NCI-H446 (cell line): ENCODE data around the gene RAP1GAP2.
"Not testable (repeated sequence)": the region's sequence is repeated elsewhere in the genome, so short reads cannot be mapped to it uniquely, and the experiment has no call there.

Experiments used
- DNase-seq, 2 experiments: peaks; one replicate each; lab custom pipeline; 2025; lab: John Stamatoyannopoulos, UW

RAP1GAP2 gene

DNA sequence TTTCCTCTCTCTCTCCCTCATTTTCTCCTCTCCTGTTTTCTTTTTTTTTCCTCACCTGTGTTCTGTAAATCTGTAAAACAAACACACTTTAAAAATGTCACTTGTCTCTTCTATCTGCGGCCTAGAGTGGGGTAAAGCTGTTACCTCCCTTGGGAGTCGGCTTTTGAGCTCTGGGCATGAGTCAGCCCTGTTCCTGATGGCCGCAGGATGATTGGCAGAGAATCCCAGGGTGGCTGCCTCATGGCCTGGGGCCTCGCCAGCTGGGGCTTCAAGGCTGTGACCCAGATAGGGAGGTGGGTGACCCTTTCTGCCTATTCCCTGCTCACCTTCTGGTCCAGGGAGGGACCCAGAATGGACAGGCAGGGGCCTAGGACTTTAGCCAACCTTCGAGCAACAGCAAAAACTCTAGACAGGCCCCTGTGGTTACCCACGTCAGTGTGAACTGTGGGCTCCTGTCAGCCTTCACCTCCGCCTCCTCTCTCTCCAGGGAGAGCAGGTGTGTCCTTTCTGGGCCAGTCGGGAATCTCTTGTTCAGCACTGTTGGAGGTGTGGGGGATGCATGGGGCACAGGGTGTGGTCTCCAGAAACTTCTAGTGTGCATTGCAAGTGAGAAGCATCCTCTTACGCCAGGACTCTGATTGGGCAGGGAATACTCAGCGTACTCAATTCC, 87.4 kb downstream of the RAP1GAP2 start:
- peak in 1 of 2 experiments; percentile 58 for DNase-seq

GRCh38 chr17:2885733-2886132, 89.5 kb downstream of the RAP1GAP2 start:
- DNase-seq = no peak

- DNase-seq = no peak
These were observed 92.1 kb downstream of the RAP1GAP2 start for GRCh38 chr17:2888326-2888725.

DNA sequence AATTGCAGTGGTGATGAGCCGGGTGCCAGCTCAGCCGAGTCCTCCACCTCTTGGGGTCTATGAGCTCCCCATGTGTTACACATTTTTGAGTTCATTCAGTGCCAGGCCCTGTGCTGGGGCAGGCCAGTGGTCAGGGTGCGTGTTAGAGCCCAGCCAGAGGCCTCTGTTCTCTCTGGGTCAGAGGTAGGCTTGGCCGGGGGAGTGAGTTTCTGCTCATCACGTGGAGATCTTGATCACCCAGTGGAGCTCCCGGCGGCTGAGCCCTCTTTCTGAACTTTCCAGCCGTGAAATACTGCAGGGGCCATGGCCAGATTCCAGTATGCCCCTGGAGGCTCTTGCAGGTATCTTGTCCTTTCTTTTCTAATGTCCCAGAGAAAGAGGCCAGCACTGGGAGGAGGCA, 93.0 kb downstream of the RAP1GAP2 start:
- DNase-seq = no peak

DNA sequence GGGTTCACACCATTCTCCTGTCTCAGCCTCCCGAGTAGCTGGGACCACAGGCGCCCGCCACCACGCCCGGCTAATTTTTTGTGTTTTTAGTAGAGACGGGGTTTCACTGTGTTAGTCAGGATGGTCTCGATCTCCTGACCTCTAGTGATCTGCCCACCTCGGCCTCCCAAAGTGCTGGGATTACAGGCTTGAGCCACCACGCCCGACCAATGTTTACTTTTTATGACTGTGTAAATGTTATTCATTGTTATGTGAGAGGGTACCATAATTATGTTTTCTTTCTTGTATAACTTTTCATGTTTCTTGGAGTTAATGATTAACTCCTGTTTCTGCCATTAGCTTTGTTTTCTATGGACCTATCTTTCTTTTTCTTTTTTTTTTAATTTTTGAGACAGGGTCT, 94.5 kb downstream of the RAP1GAP2 start:
- not testable (repeated sequence) for DNase-seq

DNA sequence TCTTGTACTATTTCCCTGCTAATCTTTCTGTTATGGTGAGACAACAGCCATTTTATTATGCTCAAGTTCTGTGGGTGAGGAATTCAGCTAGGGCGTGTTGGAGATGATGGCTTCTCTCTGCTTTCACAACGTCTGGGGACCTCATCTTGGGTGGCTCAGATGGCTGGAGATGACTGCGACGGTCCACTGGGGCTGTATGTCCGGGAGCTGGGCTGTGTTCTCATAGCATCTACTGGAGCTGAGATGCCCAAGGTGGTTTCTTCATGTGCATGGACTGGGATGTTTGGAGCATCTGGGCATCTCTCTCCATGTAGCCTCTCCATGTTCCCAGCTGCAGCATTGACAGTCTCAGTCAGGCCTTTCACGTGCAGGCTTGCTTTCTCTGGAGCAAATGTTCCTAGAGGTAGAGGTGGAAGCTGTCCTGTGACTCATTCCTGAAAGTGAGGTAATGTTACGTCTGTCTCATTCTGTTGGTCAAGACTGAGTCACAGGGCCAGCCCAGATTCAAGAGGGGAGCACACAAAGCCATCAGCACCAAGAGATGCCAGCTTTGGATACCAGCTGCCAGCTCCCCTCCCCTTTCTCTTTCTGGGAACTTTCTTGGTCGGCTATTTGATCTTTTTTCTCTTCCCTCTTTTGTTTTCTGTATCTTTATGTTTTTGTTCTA, 96.2 kb downstream of the RAP1GAP2 start:
- peak in 1 of 2 experiments; percentile 7 for DNase-seq

DNA sequence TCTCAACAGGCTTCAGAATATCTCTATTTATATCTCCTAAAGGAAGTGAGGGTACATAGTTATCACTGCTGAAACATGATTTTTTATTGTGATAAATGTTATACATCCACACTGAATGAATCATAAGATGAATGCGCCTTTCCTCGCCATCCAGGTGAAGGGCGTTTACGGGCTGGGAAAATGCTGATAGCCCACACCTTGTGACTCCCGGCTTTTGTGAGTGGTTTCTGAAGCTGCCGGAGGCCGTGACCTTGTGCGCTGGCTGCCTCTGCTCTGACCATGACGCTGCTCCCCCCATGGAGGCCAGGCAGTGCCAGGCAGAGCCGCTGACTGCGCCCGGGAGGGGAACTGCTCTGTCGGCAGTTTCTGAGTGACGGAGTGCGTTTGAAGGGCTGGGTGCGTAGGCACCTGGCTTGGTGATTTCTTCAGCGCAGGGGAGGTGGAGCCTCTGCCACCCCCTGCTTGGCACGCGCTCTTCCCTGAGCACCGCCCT, 97.2 kb downstream of the RAP1GAP2 start:
- DNase-seq = no peak

DNA sequence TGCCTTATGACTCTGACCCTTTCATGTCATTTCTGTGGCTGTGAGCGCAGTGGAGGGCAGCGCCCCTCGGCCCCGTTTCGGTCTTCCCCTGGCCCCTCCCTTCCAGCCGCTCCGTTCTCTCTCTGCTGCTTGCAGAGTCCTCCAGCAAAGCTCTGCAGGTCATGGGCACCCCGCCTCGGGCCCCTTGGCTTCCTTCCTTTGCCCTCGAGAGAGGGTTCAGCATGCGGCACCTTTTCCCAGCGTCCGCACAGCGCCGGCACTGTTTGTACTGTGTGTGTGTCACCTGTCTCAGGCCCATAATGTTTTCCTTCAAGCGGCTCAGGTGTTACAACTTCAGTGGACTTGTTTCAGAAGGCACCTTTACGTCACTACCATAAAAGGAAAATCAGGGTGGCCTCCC, 98.5 kb downstream of the RAP1GAP2 start:
- DNase-seq = no peak

DNA sequence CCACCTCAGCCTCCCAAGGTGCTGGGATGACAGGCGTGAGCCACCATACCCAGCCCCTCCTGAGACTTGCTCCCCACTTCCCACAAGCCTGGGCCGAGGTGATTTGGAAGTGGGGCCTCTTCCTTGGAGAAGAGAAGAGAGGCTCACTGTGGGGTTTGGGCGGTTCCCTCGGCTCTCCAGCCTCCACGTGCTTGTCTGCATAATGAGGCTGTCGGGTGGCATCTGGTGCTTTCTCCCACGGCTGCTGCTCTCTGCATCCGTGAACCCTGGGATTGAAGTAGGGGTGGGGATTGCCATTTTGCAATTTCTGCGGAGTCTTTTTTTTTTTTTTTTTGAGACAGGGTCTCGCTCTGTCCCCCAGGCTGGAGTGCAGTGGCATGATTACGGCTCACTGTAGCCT, 101.4 kb downstream of the RAP1GAP2 start:
- no peak for DNase-seq

GRCh38 chr17:2898255-2898926, 102.2 kb downstream of the RAP1GAP2 start:
- DNase-seq = no peak

GRCh38 chr17:2899906-2900305, 103.7 kb downstream of the RAP1GAP2 start:
- no peak for DNase-seq

GRCh38 chr17:2900842-2901241, 104.6 kb downstream of the RAP1GAP2 start:
- DNase-seq = no peak

- no peak for DNase-seq
These were observed 105.3 kb downstream of the RAP1GAP2 start for GRCh38 chr17:2901582-2901981.

DNA sequence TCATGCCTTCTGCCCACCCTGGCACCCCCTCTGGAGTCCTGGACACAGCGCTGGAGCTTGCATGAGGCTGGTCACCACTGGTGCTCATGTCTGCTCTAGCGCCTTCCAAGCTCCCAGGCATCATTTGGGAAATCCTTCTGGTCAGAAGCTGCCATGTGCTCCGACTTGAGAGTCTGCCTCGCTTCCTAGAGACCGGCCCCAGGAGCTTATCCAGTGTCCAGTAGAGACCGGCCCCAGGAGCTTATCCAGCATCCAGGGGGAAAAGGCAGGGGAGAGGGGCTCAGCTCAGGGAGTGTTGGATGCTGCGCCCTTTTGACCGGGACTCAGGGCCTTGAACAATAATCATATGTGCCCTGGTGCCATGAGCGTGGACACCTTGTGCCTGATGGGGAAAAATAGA, 106.3 kb downstream of the RAP1GAP2 start:
- no peak for DNase-seq

DNA sequence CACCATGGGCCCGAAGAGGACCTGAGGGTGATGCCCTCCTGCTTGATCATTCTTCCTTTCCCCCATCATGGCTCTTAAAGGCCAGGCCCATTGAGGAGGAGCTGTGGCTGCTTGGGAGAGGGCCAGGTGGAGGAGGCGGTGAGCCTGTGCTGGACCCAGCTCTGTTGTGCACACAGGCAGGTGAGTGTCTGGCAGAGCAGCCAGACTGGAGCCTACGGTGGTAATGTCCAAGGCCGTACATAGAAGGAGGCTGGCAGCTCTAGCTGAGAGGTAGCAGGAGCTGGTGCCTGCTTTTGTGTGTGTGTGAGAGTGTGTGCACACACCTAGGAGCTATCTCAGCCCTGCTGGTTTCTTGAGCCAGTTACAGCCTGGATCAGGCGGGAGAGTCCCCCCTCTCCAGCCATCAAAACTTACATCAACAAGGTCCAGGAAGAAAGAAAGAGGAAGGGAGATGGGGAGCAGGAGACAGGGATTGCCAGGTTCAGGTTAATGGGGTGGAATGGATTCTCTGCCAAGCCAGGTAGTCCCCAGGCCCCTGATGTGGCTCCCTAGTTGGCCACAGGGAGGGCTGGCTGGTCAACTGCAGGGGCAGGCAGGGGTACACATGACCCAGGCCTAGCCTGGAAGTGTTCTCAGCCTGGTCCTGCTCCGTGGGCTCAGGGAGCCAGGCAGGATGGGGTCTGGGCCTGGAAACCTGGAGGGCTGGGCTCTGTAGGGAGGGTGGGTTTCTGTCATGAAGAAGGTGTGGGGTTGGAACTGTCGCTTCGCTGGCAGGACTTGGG, 107.1 kb downstream of the RAP1GAP2 start:
- no peak for DNase-seq

GRCh38 chr17:2904135-2904534, 107.9 kb downstream of the RAP1GAP2 start:
- peak; percentile 29 to 53 for DNase-seq

DNA sequence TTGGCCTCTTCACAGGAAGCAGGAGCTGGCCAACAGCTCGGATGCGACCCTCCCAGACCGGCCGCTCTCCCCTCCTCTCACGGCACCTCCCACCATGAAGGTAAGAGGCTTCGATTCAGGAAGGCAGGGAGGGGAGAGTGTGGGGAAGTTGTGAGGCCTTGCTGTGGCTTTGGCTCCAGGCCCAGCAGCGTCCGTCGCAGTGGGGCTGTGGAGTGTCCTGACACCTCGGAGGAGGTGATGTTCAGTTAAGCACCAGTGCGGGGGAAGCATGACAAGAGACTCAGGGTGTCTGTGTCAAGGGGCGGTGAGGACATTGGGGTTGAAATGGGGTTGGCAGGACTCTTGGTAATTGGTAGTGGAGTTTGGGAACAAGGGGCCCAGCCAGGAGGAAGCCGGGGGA, 109.0 kb downstream of the RAP1GAP2 start:
- DNase-seq = no peak

DNA sequence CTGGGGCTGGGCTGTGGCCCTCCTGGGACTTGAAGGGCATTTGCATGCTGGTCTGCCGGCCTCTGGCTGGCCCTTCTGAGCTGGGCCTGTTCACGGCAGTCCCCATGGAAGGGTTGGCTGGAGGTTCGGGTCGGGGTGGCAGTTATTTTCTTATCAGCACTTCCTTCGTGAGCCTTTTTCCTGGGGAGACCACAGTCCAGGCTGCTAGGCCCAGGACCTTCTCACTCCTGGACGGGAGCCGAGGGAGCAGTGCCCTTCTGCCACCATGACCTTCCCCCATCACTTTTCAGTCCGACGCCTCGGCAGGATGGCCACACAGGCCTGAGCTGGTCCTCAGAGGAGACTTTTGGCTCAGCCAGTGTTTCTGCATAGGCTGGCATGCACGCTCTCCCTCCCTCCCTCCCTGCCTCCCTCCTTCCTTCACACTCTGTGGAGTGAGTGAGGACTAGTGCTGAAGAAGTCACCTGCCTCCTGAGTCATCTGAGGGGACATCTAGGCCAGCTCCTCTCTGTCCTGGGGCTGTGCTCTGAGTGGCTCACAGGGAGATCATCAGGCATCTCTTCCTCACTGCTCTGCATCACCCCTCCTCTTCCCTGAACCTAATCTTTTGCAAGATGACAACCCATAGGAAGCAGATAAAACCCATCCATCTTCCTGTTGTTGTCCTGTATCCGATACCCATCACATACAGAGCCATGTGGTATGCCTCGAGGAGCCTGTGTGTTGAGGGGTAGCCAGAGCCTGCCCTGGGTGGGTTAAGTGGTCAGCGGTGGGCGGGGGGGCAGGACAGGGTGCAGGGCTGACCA, 109.7 kb downstream of the RAP1GAP2 start:
- DNase-seq = no peak

DNA sequence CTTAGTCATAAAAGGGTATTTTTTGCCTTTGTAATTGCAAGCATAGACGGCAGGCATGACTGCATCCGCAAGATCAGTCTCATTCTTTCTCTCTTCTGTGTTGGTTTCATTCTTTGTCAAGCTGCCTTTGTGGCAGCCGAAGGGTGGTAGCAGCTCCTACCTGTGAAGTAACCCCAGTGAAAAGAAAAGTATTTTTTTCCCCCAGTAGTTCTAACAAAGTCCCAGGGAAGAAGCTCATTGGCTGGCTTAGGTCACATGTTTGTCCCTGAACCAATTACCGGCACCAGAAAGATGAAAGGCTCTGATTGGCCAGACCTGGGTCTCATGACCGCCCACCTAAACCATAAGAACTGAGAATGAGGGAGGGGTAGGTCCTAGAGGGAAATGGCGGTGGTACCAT, 110.7 kb downstream of the RAP1GAP2 start:
- DNase-seq = no peak

- no peak for DNase-seq
These were observed 113.1 kb downstream of the RAP1GAP2 start for GRCh38 chr17:2909175-2909845.

DNA sequence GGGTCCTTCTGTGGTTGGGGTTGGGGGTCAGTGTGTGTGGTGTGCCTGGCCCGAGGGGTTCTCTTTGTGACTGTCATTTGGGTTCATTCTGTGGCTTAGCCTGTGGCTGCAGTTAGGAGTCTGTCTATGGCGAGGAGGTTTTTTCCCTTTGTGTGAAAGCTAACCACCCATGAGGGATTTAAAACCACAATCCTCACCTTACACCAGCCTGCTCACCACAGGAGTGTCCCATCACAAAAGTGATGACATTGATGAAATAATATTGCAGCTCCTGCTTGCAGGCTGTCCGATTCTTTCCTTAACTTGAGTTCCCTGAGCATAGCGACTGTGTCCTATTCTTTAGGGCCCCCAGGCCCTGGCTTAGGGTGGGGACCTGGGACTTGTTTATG, 113.6 kb downstream of the RAP1GAP2 start:
- no peak for DNase-seq
